B cell (primary cell): ENCODE measurements around the gene FAF1. TPM values are rescaled to one million over a fixed set of nuclear protein-coding genes. Genes with fewer than 3 reads are reported as not detected.

Experiments used
- ATAC-seq: fragments of 200-7000 bp; cut with Tn5 transposase; one replicate; pipeline ENCODE4 v1.10.0; 2021; ENCODE audit warnings: low read depth, mild to moderate bottlenecking, moderate number of reproducible peaks, moderate library complexity
- CTCF ChIA-PET: fragments of 350-600 bp; sonication (Branson Sonifier 250); formaldehyde crosslinking; loops from one replicate; lab custom pipeline; 2021; ENCODE audit warnings: antibody characterized with exemption, inconsistent platforms; lab: Charles Lee
- POLR2A ChIA-PET: fragments of 350-600 bp; sonication (Branson Sonifier 250); formaldehyde crosslinking; loops from one replicate; lab custom pipeline; 2021; ENCODE audit warnings: antibody characterized with exemption; lab: Charles Lee
- DNase-seq: peaks from one replicate; pipeline ENCODE4 v3.0.0; 2013
- H2AFZ ChIP-seq: 2 replicates; pipeline ENCODE4 v1.6.1; 2012; ENCODE audit warnings: mild to moderate bottlenecking, low read depth, low read length; ENCODE audit not compliant: insufficient read depth, poor library complexity, severe bottlenecking
- H3K27ac ChIP-seq, 2 donors: 1 replicate in 1 of 2; 2 replicates in 1 of 2; pipeline ENCODE4 v1.5.1; 2012 to 2013; ENCODE audit warnings: low read length in 2 of 2, mild to moderate bottlenecking in 2 of 2, moderate library complexity in 1 of 2
- H3K27me3 ChIP-seq, 4 experiments: fragments of 200-600 bp in 1 of 4; sonication (generic) in 1 of 4; replicated peaks in 1 of 4; 1 replicate in 2 of 4; 2 replicates in 2 of 4; pipeline versions ENCODE4 v1.6.1 to v1.7.0; 2013 to 2016; ENCODE audit warnings: low read length in 3 of 4, mild to moderate bottlenecking in 2 of 4, mixed read lengths in 1 of 4, moderate library complexity in 1 of 4; ENCODE audit not compliant: insufficient read depth in 4 of 4, control insufficient read depth in 3 of 4; ENCODE audit errors: control extremely low read depth in 1 of 4
- H3K36me3 ChIP-seq, 2 experiments: replicated peaks in 1 of 2; 1 replicate in 1 of 2; 2 replicates in 1 of 2; pipeline versions ENCODE4 v1.6.1 to v1.7.1; 2013; ENCODE audit warnings: low read length in 1 of 2; ENCODE audit not compliant: insufficient read depth in 2 of 2, control insufficient read depth in 1 of 2; ENCODE audit errors: control extremely low read depth in 1 of 2, extremely low read depth in 1 of 2
- H3K4me1 ChIP-seq, 2 donors: fragments of 200-600 bp in 1 of 2; sonication (generic) in 1 of 2; 1 replicate in 1 of 2; 2 replicates in 1 of 2; pipeline versions ENCODE4 v1.5.1 to v1.6.1; 2013 to 2017; ENCODE audit warnings: low read length in 2 of 2; ENCODE audit not compliant: control insufficient read depth in 2 of 2, insufficient read depth in 2 of 2
- H3K4me2 ChIP-seq: replicated peaks from 2 replicates; pipeline ENCODE3; 2012; ENCODE audit warnings: mild to moderate bottlenecking, low read depth, low read length; ENCODE audit not compliant: poor library complexity, severe bottlenecking
- H3K4me3 ChIP-seq, 5 experiments: fragments of 200-600 bp in 1 of 5; sonication (generic) in 1 of 5; 1 replicate in 3 of 5; 2 replicates in 2 of 5; pipeline versions ENCODE4 v1.5.1 to v1.7.0; 2011 to 2016; ENCODE audit warnings: low read length in 4 of 5, mild to moderate bottlenecking in 4 of 5, low read depth in 2 of 5, control low read depth in 1 of 5, moderate library complexity in 1 of 5; ENCODE audit not compliant: insufficient read depth in 1 of 5; ENCODE audit errors: control extremely low read depth in 1 of 5, extremely low read depth in 1 of 5
- H3K79me2 ChIP-seq: fragments of 200-600 bp; sonication (generic); one replicate; pipeline ENCODE4 v1.6.0; 2016; ENCODE audit warnings: low read length; ENCODE audit not compliant: control insufficient read depth, insufficient read depth
- H3K9ac ChIP-seq: fragments of 200-600 bp; sonication (generic); 2 replicates; pipeline ENCODE4 v1.6.1; 2017; ENCODE audit warnings: mild to moderate bottlenecking, low read length, moderate library complexity
- H3K9me3 ChIP-seq, 3 donors: one replicate each; pipeline versions ENCODE4 v1.6.1 to v1.7.1; 2013; ENCODE audit warnings: low read length in 2 of 3; ENCODE audit not compliant: control insufficient read depth in 2 of 3, insufficient read depth in 1 of 3; ENCODE audit errors: control extremely low read depth in 1 of 3
- H4K20me1 ChIP-seq: 2 replicates; pipeline ENCODE4 v1.6.0; 2012; ENCODE audit warnings: mild to moderate bottlenecking, low read length; ENCODE audit not compliant: insufficient read depth, control insufficient read depth, poor library complexity, severe bottlenecking
- H3K27ac Mint-ChIP-seq: one replicate; pipeline ENCODE4 v1.8.0; 2021; ENCODE audit warnings: mixed read lengths
- H3K27me3 Mint-ChIP-seq: one replicate; pipeline ENCODE4 v1.8.0; 2021; ENCODE audit warnings: mixed read lengths
- H3K4me1 Mint-ChIP-seq: one replicate; pipeline ENCODE4 v1.8.0; 2021; ENCODE audit warnings: mixed read lengths
- H3K4me3 Mint-ChIP-seq: one replicate; pipeline ENCODE4 v1.8.0; 2021; ENCODE audit warnings: mixed read lengths
- H3K9me3 Mint-ChIP-seq: one replicate; pipeline ENCODE4 v1.8.0; 2022; ENCODE audit warnings: mixed read lengths; ENCODE audit not compliant: insufficient read depth
- EZH2 ChIP-seq: IDR thresholded peaks from 2 replicates; pipeline ENCODE4 v1.6.1; 2012; ENCODE audit warnings: borderline replicate concordance, low read depth, mild to moderate bottlenecking, moderate library complexity, low read length; ENCODE audit not compliant: insufficient read depth, poor library complexity, severe bottlenecking
- WGBS: methylation state at CpG from one replicate; pipeline ENCODE4 v1.1.5; 2013; ENCODE audit warnings: missing lambda C conversion rate; ENCODE audit not compliant: insufficient coverage; 5-methylcytosine and 5-hydroxymethylcytosine counted together
- intact Hi-C: fragments of 100-400 bp; cut with micrococcal nuclease; formaldehyde crosslinking; loops from one replicate; pipeline ENCODE4 v1.10.0; 2022
- polyA plus RNA-seq: library from polyadenylated mRNA; depleted of rRNA; stranded (reverse); fragments of >200 nt; gene quantifications from 2 replicates; pipeline ENCODE4 v1.2.3, GENCODE V29; 2012
- total RNA-seq, 2 donors: library from RNA; stranded (reverse); fragments of 120-200 nt in 1 of 2; gene quantifications; 1 replicate in 1 of 2; 2 replicates in 1 of 2; pipeline versions ENCODE4 v1.2.3 to v1.2.4, GENCODE V29; 2013 to 2022
- TF ChIP-seq, protein P1 (sequence below): fragments of 200-600 bp; IDR thresholded peaks from one replicate; pipeline ENCODE4 v1.8.0; 2022; ENCODE audit warnings: antibody characterized with exemption, mild to moderate bottlenecking

Gene FAF1
- total and polyA plus RNA-seq, 2 donors (not counting 1 experiment from before 2014, with no cell fraction given): 10.1 to 58.4 TPM

DNA sequence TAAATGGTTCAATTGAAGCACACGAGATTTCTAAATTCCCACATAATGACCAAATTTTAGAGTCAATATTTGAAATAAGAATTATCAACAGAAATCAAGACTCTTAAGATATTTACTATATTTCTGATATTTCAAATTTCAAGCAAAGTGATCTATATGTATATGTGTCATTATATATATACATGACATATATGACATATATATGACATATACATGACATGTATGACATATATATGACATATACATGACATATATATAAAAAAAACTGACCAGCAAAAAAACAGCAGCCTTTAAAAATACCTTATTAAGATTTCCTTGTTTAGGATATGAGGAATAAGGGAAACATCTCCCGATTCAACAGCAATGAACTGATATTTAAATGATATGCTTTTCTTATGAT lies 266.2 kb downstream of the FAF1 start:
- Histone ChIP-seq H3K4me2 (no peak overlapping the region), H3K4me3 (no peak overlapping the region), H3K36me3 (peaks cover 0 to 2% of the 10 kb centered on the region in 2 experiments), H3K27me3 (no peaks in the 10 kb centered on the region), H2AFZ (no peak overlapping the region), H4K20me1 (no peaks in the 10 kb centered on the region), H3K27ac (no peak overlapping the region), H3K4me1 (no peaks in the 10 kb centered on the region), H3K9me3 (no peaks in the 10 kb centered on the region), H3K79me2 (no peaks in the 10 kb centered on the region), H3K9ac (no peak overlapping the region)
- Mint-ChIP-seq H3K4me3 (no peak overlapping the region), H3K9me3 (no peaks in the 10 kb centered on the region), H3K27ac (no peak overlapping the region), H3K27me3 (no peaks in the 10 kb centered on the region), H3K4me1 (no peaks in the 10 kb centered on the region)
- ChIA-PET CTCF (no interaction called here), POLR2A (no interaction called here)
- TF ChIP-seq, protein P1, sequence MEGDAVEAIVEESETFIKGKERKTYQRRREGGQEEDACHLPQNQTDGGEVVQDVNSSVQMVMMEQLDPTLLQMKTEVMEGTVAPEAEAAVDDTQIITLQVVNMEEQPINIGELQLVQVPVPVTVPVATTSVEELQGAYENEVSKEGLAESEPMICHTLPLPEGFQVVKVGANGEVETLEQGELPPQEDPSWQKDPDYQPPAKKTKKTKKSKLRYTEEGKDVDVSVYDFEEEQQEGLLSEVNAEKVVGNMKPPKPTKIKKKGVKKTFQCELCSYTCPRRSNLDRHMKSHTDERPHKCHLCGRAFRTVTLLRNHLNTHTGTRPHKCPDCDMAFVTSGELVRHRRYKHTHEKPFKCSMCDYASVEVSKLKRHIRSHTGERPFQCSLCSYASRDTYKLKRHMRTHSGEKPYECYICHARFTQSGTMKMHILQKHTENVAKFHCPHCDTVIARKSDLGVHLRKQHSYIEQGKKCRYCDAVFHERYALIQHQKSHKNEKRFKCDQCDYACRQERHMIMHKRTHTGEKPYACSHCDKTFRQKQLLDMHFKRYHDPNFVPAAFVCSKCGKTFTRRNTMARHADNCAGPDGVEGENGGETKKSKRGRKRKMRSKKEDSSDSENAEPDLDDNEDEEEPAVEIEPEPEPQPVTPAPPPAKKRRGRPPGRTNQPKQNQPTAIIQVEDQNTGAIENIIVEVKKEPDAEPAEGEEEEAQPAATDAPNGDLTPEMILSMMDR: no peak
- no peak for TF ChIP-seq EZH2
- intact Hi-C loops: no loop called here
- DNase-seq: no peak
- WGBS: no CpG with 5 or more reads among the region's 2 CpGs
- no peak for ATAC-seq

DNA sequence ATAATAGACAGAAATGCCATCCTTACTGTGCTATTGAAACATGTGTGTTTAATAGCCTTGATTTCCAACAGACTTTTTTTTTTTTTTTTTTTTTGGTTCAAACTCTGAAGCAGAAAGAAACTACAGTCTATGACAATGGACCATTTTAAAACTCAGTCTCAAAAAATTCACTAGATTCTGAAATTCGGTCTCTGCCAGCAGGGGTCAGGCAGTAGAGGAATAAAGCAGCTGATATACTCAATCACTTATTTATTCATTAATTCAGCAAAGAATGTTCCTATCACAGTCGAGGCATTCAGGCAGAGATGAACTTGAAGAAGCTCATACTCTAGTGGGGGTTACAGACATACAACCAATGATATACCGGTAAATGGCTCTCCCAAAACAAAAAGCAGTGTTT lies 275.9 kb downstream of the FAF1 start:
- no peaks in the 10 kb centered on the region for H4K20me1 ChIP-seq
- H3K4me2 ChIP-seq: no peak overlapping the region
- Mint-ChIP-seq H3K4me3 (no peak overlapping the region), H3K9me3 (no peaks in the 10 kb centered on the region), H3K27ac (no peak overlapping the region), H3K27me3 (no peaks in the 10 kb centered on the region), H3K4me1 (no peaks in the 10 kb centered on the region)
- no peak overlapping the region for H2AFZ ChIP-seq
- TF ChIP-seq EZH2: no peak
- TF ChIP-seq, protein P1: no peak
- ATAC-seq (no peak), DNase-seq (no peak)
- no peak overlapping the region for H3K9ac ChIP-seq
- H3K4me1 ChIP-seq: no peaks in the 10 kb centered on the region
- H3K4me3 ChIP-seq: no peak overlapping the region
- no peaks in the 10 kb centered on the region for H3K9me3 ChIP-seq
- H3K79me2 ChIP-seq: no peaks in the 10 kb centered on the region
- H3K27me3 ChIP-seq: no peaks in the 10 kb centered on the region
- ChIA-PET CTCF (no interaction called here), POLR2A (no interaction called here)
- H3K36me3 ChIP-seq: peaks cover 0 to 3% of the 10 kb centered on the region in 2 experiments
- intact Hi-C loops: no loop called here
- no peak overlapping the region for H3K27ac ChIP-seq
- WGBS: 100% methylated on average over 1 of the region's 3 CpGs
